ENCODE data around the gene OR8D4. TPM values are rescaled to one million over a fixed set of nuclear protein-coding genes. Genes with fewer than 3 reads are reported as not detected.
"Not testable (repeated sequence)": the region's sequence is repeated elsewhere in the genome, so short reads cannot be mapped to it uniquely, and the experiment has no call there.

Gene OR8D4
- total and polyA plus RNA-seq, 12 donors = not detected

- Histone ChIP-seq H3K27ac (no peak overlapping the region), H3K27me3 (no peaks in the 10 kb centered on the region), H3K9me3 (peaks cover 0 to 9% (median 0%) of the 10 kb centered on the region in 11 donors), H3K36me3 (no peaks in the 10 kb centered on the region), H3K4me1 (no peaks in the 10 kb centered on the region), H3K4me3 (no peak overlapping the region)
- intact Hi-C loops (cut with DNase I) = loop anchor here in 1 of 10 donors (10.0 kb wide), 1 partner anchor 65 kb away; no protein-coding TSS in a partner anchor
- no peak for TF ChIP-seq CTCF (IDR thresholded peaks at IDR 0.05)
- 31 to 58% methylated on average over 2 of the region's 2 CpGs for WGBS, 2 donors
- ATAC-seq = no peak
- no peak for DNase-seq
Observed at GRCh38 chr11:123859731-123860130, 42.2 kb upstream of the OR8D4 start.

- ATAC-seq, H3K9me3 ChIP-seq, H3K4me3 ChIP-seq, H3K36me3 ChIP-seq, DNase-seq, H3K27ac ChIP-seq, H3K4me1 ChIP-seq, H3K27me3 ChIP-seq: not testable (repeated sequence)
- intact Hi-C loops (cut with DNase I) = loop anchor here in 1 of 10 donors (10.0 kb wide), 1 partner anchor 60 kb away; no protein-coding TSS in a partner anchor
- WGBS, 2 donors = 16 to 17% methylated on average over 7 of the region's 7 CpGs
Observed at GRCh38 chr11:123865293-123865692, 36.7 kb upstream of the OR8D4 start.

- 83 to 85% methylated on average over 9 of the region's 9 CpGs for WGBS, 2 donors
- not testable (repeated sequence) for DNase-seq
Observed at GRCh38 chr11:123867795-123868194, 34.2 kb upstream of the OR8D4 start.

GRCh38 chr11:123880912-123881311 lies 21.1 kb upstream of the OR8D4 start:
- no peak for TF ChIP-seq CTCF (IDR thresholded peaks at IDR 0.05)
- H3K27me3 ChIP-seq = no peaks in the 10 kb centered on the region
- H3K27ac ChIP-seq = no peak overlapping the region
- peaks cover 0 to 10% (median 0%) of the 10 kb centered on the region in 11 donors for H3K9me3 ChIP-seq
- DNase-seq (no peak), ATAC-seq (no peak)
- H3K4me1 ChIP-seq = no peaks in the 10 kb centered on the region
- H3K36me3 ChIP-seq = no peaks in the 10 kb centered on the region
- WGBS, 2 donors = 92% methylated on average over 4 of the region's 4 CpGs
- intact Hi-C loops (cut with DNase I) = no loop called here
- H3K4me3 ChIP-seq = no peak overlapping the region

More at GRCh38 chr11:123867795-123868194, 34.2 kb upstream of the OR8D4 start:
- not testable (repeated sequence) for H3K9me3 ChIP-seq, H3K27me3 ChIP-seq, H3K4me1 ChIP-seq, H3K36me3 ChIP-seq, H3K4me3 ChIP-seq, ATAC-seq, H3K27ac ChIP-seq
- intact Hi-C loops (cut with DNase I) = loop anchor here in 1 of 10 donors (10.0 kb wide), 1 partner anchor 57 kb away; no protein-coding TSS in a partner anchor

- Histone ChIP-seq H3K36me3 (no peaks in the 10 kb centered on the region), H3K27me3 (no peaks in the 10 kb centered on the region), H3K4me1 (no peaks in the 10 kb centered on the region), H3K27ac (no peak within 1 kb of the TSS), H3K4me3 (no peak within 1 kb of the TSS), H3K9me3 (no peaks in the 10 kb centered on the region)
- no peak for TF ChIP-seq CTCF (IDR thresholded peaks at IDR 0.05)
- ATAC-seq (no peak), DNase-seq (no peak)
- intact Hi-C loops (cut with DNase I) = no loop called here
- WGBS, 2 donors = 86 to 88% methylated on average over 3 of the region's 3 CpGs
Observed at GRCh38 chr11:123885570-123885969, 16.4 kb upstream of the OR8D4 start, which contains the start of gene TMEM225. TSS of gene TMEM225 (minus strand) at chr11:123885670. CDS start at chr11:123885425, 245 bp downstream.
